ENCODE measurements around the gene SPAG16.

DNA sequence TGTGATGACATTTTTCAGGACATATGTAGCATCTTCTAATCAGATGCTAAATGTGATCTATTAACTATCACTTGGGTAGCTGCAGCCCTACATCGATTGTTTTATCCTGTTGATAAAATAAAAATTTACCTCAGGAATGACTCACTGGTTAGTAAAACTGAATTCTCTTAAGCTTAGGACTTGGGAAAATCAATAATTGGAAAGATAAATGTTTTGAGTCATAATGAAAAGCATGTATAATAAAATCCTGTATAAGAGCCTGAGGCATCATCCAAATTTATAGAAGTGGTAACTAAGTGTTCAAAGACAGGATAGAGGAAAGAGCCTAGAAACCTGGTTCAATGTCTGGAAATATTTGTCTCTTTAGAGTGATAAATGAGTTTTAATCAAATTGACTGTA lies 958.5 kb downstream of the SPAG16 start:
- TF ChIP-seq, protein P1, sequence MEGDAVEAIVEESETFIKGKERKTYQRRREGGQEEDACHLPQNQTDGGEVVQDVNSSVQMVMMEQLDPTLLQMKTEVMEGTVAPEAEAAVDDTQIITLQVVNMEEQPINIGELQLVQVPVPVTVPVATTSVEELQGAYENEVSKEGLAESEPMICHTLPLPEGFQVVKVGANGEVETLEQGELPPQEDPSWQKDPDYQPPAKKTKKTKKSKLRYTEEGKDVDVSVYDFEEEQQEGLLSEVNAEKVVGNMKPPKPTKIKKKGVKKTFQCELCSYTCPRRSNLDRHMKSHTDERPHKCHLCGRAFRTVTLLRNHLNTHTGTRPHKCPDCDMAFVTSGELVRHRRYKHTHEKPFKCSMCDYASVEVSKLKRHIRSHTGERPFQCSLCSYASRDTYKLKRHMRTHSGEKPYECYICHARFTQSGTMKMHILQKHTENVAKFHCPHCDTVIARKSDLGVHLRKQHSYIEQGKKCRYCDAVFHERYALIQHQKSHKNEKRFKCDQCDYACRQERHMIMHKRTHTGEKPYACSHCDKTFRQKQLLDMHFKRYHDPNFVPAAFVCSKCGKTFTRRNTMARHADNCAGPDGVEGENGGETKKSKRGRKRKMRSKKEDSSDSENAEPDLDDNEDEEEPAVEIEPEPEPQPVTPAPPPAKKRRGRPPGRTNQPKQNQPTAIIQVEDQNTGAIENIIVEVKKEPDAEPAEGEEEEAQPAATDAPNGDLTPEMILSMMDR (IDR thresholded peaks at IDR 0.05): no peak
- TF ChIP-seq ZFX (IDR thresholded peaks at IDR 0.05; ENCODE audit: borderline replicate concordance): no peak

Data from 22Rv1 (cell line).